Thyroid gland (tissue), 4 donors: ENCODE results near the gene LIPT1.

Source experiments
- POLR2A ChIP-seq, 2 donors: fragments of 450-650 bp; IDR thresholded peaks; one replicate each; pipeline ENCODE4 v1.6.1; 2017; ENCODE audit warnings: antibody characterized with exemption in 2 of 2, mild to moderate bottlenecking in 2 of 2, moderate library complexity in 1 of 2
- TF ChIP-seq, protein P1 (sequence below), 6 experiments: fragments of 200-600 bp in 3 of 6; fragments of 450-650 bp in 3 of 6; sonication (generic) in 3 of 6; IDR thresholded peaks; one replicate each; pipeline ENCODE4 v1.5.1; 2016 to 2019; ENCODE audit warnings: antibody characterized with exemption in 6 of 6, mild to moderate bottlenecking in 2 of 6, inconsistent platforms in 1 of 6, moderate library complexity in 1 of 6

DNA sequence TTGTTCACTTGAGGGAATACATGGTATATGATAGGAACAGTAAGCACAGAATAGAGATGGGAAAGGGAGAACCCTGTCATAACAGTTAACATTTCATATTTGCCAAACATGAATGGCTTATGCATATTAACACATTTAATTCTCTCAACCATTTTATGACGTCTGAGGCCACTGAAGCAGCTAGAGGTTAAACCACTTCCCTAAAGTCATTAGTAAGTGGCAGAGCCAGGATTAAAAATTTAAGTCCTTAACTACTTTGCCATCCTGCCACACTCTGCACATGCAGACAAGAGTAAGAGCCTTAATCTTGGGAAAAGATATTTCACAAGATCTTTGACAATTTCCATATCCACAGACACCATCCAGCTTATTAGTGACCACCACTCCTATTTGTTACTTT, 2.1 kb downstream of the LIPT1 start:
- no peak for TF ChIP-seq POLR2A (IDR thresholded peaks at IDR 0.05)
- TF ChIP-seq, protein P1, sequence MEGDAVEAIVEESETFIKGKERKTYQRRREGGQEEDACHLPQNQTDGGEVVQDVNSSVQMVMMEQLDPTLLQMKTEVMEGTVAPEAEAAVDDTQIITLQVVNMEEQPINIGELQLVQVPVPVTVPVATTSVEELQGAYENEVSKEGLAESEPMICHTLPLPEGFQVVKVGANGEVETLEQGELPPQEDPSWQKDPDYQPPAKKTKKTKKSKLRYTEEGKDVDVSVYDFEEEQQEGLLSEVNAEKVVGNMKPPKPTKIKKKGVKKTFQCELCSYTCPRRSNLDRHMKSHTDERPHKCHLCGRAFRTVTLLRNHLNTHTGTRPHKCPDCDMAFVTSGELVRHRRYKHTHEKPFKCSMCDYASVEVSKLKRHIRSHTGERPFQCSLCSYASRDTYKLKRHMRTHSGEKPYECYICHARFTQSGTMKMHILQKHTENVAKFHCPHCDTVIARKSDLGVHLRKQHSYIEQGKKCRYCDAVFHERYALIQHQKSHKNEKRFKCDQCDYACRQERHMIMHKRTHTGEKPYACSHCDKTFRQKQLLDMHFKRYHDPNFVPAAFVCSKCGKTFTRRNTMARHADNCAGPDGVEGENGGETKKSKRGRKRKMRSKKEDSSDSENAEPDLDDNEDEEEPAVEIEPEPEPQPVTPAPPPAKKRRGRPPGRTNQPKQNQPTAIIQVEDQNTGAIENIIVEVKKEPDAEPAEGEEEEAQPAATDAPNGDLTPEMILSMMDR (IDR thresholded peaks at IDR 0.05): no peak
